ENCODE data around the gene BCL11A.

BCL11A gene

DNA sequence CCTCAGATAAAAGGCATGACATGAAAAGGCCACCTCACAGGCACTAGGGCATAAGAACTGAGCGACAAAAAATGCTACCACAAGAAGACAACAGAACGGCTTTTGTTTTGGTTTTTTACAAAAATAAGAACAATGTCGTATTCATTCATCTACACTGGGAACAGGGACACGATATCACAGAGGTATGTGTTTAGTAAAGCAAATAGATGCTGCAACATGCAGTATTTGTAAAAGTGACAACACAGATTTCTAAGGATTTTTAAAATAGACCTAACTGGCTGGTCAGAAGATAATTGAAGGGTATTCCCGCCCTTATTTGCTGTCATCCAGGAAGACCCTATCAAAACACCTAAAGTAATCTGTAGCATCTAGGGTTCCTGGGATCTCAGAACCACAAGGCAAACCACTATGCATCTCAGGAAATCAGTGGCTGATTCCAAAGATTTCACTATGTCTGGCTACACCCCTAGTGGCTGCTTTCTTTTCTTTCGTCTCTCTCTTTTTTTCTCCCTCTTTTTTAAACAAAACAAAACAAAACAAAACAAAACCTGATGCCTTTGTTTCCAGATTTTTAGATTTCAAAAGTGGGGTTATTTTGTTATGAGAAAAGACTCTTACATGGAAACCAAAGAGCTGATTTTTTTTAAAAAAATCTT, 97.2 kb downstream of the BCL11A start:
- H3K4me3 ChIP-seq (ENCODE audit: low read depth, low read length) = no peak overlapping the region
- DNase-seq (ENCODE audit: low read depth) = no peak
- peak; percentile 42 for TF ChIP-seq CTCF (conservative IDR thresholded peaks at IDR 0.05; ENCODE audit: low read depth, low read length)

- TF ChIP-seq CTCF (conservative IDR thresholded peaks at IDR 0.05; ENCODE audit: low read depth, low read length) = no peak
- DNase-seq (ENCODE audit: low read depth) = no peak
- no peak overlapping the region for H3K4me3 ChIP-seq (ENCODE audit: low read depth, low read length)
These were observed 99.6 kb downstream of the BCL11A start for GRCh38 chr2:60453872-60454271.

DNA sequence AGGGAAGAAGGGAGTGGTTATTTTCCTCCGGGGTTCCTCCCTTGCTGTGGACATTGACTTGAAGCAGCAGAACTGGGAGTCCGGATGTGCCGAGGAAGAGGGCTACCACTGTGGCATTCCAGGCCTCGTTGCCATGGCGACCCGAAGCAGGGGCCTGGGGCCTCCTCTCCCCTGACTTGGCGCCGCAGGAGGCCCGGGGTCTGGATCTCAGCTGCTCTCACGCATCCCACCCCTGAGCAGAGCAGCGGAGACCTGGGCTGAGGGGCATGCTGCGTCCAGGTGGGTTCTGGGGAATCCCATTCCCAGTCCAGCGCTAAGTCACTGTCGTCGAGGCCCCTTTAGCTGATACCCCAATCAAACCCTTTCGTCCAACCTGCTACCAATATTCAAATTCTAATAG, 100.2 kb downstream of the BCL11A start:
- H3K4me3 ChIP-seq (ENCODE audit: low read depth, low read length) = no peak overlapping the region
- DNase-seq (ENCODE audit: low read depth) = no peak
- no peak for TF ChIP-seq CTCF (conservative IDR thresholded peaks at IDR 0.05; ENCODE audit: low read depth, low read length)

- TF ChIP-seq CTCF (conservative IDR thresholded peaks at IDR 0.05; ENCODE audit: low read depth, low read length) = no peak
- no peak for DNase-seq (ENCODE audit: low read depth)
These were observed 103.0 kb downstream of the BCL11A start for GRCh38 chr2:60450488-60450887.

DNA sequence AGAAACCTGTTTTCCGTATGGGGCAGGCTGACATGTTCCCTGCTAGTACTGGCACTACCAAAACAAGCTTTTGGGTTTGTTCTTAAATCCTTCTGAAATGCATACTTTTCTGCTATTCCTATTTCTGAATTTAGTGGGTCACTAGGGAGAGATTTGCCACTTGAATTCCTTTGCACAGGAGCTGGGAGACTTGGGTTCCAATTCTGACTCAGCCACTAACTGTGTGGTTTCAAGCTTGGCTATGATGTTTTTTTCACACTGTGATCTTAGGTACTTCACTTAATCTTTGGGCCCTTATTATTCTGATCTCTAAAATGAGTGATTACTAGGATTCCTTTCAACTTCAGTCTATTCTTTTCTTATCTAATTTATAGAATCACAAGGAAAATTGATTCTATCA, 105.5 kb downstream of the BCL11A start:
- no peak for TF ChIP-seq CTCF (conservative IDR thresholded peaks at IDR 0.05; ENCODE audit: low read depth, low read length)
- DNase-seq (ENCODE audit: low read depth) = no peak
- no peak overlapping the region for H3K4me3 ChIP-seq (ENCODE audit: low read depth, low read length)

More at GRCh38 chr2:60450488-60450887, 103.0 kb downstream of the BCL11A start:
- no peak overlapping the region for H3K4me3 ChIP-seq (ENCODE audit: low read depth, low read length)

GRCh38 chr2:60446413-60447267, 106.8 kb downstream of the BCL11A start:
- no peak for DNase-seq (ENCODE audit: low read depth)
- TF ChIP-seq CTCF (conservative IDR thresholded peaks at IDR 0.05; ENCODE audit: low read depth, low read length) = no peak

More at GRCh38 chr2:60446413-60447267, 106.8 kb downstream of the BCL11A start:
- no peak overlapping the region for H3K4me3 ChIP-seq (ENCODE audit: low read depth, low read length)
